Activated CD8-positive, alpha-beta memory T cell treated with anti-CD3 and anti-CD28 coated beads for 4 hours (primary cell): ENCODE results near the gene SPRED2.

ENCODE experiments used
- DNase-seq, 2 donors: peaks; one replicate each; pipeline ENCODE4 v3.0.0-alpha.2; 2020; ENCODE audit warnings: low read depth in 2 of 2

Gene SPRED2

DNA sequence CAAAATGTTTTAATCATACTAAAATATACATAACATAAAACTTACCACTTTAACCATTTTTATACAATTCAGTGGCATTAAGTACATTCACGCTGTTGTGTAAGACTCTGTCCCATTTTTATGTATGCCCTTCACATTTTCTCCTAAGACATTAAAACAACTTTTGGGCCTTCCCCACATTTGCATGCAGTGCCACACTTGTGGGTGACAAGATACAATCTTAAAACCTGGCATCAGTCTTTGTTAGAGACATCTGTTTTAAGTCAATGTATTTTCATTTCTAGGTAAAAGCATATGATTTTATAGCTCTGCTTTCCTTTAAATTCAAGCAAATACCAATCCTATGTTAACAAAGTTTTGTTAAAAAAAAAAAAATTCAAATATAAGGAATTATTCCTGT lies 17.3 kb downstream of the SPRED2 start:
- no peak for DNase-seq

DNA sequence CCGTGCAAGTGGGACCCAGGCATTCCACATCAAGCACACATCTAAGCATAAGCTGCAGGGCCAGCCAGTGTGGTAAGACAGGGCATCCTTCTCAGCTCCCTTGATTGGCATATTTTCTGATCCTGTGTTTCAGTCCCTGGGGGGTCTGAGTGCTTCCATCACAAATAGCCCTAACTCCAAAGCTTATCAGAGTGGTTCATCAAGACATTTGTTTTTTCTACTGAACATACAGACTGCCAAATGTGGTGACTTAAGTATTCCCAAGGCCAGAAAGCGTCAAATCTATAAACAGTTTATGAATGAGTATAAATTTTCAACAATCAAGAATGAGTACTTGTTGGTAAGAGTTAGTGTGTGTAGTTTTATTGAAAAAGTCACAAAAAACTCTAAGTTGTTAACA lies 18.8 kb downstream of the SPRED2 start:
- DNase-seq: no peak

DNA sequence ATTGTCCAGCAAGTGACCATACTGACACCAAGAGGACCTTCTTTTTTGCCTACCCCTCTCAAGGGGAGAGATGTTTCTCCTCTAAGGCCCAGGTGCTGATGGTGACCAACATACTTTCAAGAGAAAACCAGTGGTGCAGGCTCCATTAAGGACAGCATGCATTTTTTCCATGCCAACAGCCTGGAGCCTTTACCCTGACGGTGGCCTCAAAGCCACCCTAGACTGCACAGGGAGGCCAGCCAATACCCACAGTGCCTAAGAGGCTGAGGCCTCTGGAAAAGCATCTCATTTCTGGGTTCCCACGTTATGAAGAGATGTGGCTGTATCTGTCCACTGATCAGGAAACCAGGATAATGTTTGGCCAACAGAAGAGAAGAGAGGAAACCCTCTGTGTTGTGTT lies 19.3 kb downstream of the SPRED2 start:
- DNase-seq: no peak

DNA sequence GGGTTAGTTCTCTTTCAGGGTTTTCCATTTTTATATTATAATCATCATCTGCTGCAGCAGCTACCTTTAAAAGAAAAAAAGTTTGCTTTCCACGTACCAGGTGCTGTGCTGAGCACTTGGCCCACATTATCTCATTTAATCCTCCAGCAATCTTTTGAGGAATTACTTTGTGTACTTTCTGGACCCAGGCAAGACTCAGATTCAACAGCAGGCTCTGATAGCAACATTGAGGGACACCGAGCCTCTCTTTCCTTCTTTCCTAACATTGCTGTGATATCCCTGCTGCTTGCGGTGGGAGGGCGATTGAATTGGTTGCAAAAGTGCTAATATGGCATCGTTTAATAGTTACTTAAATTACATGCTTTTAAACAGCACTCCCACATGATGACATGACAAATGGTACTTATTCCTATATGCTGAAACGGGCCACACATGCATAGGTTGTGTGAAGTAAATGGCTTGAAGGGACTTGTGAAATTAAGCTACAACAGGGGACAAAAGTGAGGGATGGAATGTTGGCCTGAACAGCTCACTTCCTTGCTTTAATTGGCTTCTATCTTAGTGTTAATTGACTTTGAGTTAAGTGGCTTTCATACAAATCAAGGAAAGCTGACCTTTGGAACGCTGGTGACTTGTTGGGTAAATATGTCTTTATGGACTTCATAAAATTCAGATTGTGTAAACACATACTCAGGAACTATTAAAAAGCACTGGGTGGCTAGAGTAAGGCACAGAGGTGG lies 21.2 kb downstream of the SPRED2 start:
- no peak for DNase-seq

DNA sequence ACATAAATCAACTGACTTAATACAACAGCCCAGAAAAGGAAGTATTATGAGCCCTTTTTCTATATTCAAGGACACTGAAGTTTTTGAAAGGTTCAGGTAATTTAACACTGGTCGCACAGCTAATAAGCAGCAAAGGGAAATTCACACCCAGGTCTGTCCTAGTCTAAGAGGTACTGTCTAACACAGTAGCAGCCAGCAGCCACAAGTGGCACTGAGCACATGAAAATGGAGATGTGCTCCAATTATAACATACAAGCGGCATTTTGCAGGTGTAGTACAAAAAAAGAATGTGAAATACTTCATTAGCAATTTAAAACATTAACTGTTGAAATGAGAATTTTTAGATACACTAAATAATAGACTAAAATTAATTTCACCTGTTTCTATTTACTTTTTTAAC lies 23.4 kb downstream of the SPRED2 start:
- DNase-seq: no peak

DNA sequence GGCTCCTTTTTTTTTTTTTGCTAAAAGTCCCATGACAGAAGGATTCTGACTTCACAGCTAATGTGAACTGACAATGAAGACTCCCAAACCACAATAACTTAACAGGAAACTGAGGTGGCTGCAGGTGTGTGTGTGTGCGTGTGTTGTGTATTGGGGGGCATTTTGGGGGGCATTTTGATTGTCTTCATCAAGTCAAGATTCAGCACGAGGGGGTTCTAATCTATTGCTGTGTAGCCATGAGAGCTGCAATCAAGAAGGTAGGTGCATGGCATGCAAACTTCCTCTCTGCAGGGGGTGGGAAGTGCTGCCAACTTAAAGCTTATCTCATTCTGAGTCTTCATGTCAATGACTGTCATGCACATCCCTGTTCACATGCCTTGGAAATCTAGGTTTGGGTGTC lies 25.2 kb downstream of the SPRED2 start:
- no peak for DNase-seq

DNA sequence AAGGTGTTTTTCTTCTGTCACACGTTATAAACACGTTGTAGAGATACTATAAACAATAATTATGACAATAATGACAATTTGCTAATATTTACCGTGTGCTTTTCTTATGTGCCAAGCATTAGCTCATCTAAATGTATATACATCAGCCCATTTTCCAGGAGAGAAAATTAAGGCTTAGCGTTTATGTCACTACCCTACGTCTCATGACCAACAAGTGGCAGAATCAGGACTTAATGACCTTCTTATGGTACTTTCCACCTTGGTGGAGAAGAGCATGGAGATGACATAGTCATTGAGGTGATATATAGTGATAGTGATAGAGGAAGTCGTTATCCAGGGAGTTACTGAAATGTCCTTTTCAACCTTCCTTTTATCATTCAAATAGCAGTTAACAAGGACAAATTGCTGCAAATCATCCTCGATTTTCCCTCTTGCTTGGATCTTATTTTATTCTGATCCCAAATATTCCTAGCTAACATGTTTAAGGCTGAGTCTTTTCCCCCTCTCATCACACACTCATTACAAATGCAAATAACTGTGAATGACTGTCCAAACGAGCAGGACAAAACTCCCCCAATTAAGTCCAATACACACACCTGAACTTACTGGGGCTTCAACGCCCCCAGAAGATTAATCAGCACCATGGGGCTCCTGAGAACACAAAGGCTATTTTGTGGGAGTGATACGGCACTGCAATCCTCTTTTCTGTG lies 27.3 kb downstream of the SPRED2 start:
- DNase-seq: no peak

DNA sequence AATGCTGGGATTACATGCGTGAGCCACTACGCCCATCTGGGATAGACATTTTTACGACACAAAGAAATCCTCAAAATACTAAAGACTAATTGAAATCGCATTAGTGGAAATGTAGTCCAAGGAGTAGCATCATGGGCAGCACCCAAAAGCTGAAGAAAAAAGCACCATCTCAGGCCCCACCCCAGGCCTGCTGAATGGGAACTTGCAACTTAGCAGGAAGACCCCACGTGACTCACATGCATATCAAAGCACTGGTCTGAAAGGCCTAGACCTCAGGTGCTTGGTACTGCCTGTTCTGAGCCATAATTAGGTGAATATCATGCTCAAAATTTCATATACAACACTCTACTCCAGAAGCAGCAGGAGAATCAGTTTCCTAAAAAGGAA lies 28.9 kb downstream of the SPRED2 start:
- no peak for DNase-seq

DNA sequence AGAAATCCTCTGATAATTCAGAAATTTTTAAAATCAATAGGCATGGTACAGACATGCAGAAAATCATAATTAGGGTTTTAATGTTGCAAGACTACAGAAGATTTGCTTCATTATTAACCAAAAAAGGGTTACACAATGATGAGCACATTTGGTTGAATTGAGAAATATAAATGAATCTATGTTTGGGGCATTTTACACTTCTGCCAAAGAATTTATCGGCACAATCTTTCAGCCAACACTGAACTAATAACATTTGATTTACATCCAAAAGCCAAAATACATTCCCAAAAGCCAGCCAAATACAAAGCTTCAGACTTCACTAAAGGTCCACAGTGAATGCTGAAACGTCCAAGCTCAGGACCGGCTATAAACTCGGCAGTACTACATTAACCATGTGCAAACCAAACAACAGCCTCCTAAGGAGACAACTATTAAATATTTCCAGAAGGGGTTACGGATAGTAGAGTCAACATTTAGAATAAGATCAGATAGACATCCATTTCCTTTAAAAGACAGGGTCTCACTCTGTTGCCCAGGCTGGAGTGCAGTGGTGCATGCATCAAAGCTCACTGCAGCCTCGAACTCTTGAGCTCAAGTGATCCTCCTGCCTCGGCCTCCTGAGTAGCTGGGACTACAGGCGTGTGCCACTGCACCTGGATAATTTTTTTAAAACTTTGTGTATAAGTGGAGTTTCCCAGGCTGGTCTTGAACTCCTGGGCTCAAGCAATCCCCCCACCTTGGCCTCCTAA lies 29.4 kb downstream of the SPRED2 start:
- DNase-seq: no peak

DNA sequence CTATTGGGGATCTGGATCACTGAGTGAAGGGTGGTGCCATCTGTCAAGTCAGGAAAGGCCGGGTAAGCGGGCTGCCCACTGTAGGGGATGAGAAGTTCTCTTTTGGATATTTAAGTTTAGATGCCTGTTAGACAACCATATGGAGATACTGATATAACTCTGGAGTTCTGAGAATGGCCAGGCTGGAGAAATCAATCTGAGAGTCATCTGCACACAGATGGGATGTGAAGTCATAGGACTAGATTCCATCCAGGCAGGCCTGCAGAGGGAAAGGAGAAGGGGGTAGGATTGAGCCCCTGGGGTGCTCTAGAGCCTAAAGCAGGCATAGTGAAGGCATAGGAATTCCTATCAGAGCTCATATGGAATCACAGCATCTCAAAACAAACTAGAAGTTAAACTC lies 30.1 kb downstream of the SPRED2 start:
- no peak for DNase-seq

DNA sequence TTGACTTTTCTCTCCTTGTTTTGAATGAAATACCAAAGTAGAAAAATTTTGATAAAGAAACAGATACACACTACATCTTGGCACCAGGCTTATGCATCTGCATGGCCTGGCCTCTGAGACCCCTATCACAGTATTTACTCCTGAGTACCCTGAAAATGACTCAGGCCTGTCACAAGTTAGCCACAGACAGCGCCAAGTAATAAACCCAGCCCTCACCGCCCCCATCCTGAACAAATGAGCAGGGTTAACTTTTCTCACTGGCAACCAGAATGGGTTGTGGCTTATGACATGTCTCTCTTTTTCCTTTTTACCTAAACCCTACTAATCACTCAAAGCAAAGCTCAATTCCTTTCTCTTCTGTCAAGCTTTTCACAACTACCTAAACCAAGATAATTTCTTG lies 35.3 kb downstream of the SPRED2 start:
- DNase-seq: no peak

DNA sequence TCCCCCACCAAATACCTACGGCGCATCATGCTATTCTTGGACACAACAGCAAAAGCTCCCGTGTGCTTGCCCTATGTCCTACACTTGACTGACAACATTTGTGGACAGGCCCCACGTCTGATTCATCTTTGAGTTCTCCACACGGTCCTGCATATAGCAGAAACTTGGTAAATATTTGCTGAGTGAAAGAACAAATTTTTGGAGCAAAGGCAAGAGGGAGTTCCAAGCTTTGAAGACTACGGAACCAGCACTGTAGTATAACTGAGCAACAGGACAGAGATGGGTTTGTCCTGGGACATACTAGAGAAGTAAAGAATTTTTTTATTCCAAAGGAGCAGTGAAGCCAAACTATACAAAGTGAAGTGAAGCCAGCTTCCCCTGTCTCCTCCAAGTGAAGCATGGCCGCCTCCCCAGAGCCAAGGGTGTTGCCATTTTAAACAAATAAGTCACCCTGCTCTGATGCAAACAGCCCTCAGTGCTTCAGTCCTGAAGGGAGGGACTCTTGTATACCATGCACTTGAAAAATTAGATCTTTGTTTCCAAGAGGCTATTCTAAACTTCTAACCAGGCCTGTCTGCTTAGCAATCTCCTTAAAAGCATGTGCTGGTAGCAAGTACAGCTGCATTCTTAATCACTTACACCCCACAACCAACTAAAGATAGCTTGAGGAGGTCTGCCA lies 35.9 kb downstream of the SPRED2 start:
- no peak for DNase-seq

DNA sequence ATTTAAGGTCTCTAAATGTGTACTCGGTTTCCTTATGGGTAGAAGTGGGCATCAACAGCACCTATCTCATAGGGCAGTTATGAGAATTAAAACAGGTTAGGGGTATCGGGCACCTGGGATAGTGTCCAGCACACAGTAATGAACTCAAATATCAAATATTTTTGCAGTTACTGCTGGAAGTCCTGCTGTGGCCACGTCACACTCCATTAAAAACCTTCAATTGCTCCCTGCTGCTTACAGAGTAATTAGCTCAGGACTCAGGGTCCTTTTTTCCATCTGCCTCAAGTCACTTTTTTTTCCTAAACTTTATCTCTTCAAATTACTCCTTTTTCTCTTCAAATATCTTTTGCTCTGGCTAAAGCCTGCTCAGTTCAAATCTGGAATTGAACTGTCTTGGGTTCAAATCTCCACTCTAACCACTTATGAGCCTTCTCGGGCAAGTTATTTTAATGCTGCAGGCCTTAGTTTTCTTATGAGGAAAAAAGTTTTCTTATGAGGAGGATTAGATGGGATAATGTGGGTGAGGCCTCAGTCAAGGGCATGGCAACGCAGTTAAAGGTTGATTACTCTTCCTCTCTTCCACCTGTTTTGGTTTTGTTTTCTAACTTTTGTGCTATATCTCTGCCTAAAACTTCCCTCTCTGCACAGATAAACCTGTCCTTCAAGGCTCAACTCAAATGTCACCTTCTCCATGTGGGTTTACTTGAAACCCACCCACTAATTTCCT lies 36.6 kb downstream of the SPRED2 start:
- no peak for DNase-seq

DNA sequence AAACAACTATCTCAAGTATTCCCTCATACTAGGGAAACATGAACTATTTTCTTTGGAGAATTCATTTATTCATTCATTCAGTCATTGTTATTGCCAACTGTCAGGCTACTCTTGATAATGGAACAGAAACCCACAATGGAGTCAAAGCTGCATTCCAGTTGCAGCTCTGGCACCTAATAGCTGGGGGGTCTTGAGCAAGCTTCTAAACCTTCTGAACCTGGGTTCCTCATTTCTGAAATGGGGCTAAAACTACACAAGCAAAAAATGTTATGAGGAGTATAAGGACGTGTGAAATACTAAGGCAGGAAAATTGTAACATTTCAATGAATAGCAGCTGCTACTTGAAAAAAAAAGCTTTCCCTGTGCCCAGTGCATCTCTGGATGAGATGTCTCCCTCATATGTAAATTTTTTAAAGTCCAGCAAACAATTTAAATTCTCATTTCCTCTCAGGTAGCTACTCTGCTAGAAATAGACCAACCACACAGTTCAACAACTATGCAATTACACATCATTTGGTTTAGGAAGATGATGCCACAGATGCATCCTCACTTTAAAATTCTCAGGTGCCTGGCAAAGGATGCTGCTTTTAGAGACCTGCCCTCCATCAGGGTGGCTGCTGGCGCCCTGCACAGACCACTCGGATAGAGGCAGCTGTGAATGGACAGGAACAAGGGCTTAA lies 38.5 kb downstream of the SPRED2 start:
- DNase-seq: no peak

DNA sequence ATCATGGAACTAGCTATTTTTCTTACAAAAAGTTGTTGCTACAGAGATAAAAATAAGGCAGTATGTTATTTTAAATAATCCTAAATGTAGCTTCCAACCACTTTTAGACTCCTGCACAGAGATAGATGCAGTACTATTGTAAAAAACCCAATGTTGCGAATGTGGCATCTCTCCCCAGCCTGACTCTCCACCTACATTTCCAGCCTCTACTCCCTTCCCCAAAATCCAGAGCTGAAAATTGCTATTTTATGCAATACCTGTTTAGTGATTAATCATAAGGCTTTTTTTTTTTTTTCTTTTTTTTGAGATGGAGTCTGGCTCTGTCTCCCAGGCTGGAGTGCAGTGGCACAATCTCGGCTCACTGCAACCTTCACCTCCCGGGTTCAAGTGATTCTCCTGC lies 39.4 kb downstream of the SPRED2 start:
- no peak for DNase-seq

DNA sequence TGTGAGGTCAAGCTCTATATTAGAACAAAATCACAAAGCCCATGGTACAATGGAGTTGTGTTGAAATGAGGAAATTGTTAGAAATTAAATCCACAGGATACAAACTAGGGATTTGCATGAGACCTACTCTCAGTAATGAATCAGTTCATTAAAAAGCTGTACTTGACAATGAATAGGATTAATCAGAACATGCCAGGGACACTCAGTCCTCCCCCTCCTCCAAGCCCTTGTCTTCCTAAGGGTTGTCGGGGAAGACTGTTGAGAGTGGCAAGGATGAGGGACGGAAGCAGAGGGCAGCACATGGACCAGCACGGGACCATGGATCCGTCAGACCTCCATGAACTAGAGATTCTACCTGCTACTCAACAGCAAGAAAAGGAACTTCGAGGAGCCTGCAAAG lies 39.8 kb downstream of the SPRED2 start:
- no peak for DNase-seq

DNA sequence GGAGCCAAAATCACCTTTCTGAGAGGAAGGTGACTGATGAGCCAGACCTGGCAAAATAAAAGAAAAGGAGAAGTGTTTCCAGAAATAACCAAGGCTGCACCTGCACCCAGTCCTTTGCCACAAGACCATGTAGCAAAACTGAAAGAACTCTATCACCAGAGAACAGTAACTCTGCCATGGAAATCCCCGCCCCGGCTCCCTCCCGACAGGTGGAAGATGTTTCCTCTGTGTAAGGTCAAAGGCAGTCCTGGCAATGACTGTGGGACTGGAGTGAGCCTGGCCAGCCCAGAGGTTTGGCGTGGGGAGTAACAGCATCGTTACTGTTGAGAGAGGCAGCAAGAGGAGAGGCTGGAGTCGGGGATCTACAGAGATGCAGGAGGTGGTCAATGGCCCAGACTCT lies 42.3 kb downstream of the SPRED2 start:
- DNase-seq: no peak

DNA sequence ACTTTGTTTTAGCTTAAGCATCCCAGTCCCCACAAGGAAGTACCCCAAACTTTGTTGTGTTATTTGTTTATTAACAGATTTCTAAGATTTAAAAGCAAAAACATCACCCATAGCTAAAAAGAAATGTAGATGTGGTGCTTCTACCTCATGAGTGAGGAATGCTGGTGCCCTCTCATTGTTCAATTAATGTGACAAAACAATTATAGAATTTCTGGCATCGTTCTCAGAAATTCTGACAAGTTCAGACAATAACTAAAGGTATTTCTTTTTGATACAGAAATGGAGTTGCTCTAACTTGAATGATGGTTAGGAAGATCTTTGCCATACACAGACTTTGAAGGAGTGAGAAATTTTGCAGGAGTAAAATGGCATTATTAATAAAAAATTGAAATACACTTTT lies 42.9 kb downstream of the SPRED2 start:
- DNase-seq: no peak

DNA sequence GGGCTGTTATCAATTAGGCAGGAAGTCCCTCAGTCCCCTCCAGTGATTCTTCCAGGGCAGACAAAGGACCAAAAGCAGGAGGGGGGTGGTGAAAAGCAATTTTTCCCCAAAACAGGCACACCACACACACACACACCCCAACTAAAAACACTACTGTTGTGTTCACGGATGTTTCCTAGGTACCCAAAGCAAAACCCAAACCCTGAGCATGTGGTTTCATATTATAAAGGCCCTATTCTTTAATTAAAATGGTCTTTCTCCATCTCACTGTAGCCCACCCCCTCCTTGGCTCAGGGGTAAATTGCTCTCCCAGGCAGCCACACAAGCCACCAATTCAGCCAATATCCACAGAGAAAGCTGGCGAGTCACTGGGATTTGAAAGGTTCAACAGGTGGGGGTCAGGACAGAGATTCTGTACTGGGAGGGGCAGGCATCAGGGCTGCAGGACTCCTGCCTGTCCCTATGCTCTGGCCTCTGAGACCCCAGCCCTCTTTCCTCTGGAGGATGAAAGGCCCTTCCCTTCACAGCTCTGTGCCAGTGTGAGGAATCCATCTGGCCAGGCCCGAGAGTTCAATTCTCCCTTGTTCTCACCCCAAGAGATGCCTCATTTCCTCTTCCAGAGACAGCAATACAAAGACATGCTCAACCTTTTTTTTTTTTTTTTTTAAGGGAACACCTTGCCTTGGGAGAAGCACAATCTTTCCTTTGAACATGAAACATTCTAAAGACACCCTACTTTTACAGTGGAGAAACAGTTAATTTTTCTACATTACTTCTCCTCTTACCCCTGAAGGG lies 43.6 kb downstream of the SPRED2 start:
- DNase-seq: no peak

DNA sequence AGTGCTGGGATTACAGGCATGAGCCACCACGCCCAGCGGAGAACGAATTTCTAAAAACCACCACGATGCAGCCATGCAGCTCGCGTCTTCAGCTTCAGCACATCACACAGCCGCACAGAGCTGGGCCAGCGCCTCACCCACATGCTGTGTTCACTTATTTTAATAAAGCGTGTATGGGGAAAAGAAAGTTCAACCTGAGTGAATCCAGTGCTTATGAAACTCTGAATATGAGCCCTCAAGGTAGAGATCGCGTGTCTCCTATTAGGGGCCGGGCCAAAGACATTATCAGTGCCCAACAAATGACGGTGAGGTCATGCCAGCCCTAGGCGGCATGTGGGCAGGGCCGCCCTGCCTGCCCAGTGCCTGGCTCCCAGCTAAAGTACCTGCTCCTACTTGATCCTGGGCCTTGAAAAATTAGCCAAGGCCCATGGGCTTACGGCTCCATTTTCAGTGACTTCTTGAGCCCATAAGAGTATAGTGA lies 44.3 kb downstream of the SPRED2 start:
- no peak for DNase-seq
